DMS53 (cell line): Measurements from ENCODE around the gene CHID1.

Experiments
- DNase-seq: peaks from one replicate; lab custom pipeline; 2025; lab: John Stamatoyannopoulos, UW

CHID1 gene

DNA sequence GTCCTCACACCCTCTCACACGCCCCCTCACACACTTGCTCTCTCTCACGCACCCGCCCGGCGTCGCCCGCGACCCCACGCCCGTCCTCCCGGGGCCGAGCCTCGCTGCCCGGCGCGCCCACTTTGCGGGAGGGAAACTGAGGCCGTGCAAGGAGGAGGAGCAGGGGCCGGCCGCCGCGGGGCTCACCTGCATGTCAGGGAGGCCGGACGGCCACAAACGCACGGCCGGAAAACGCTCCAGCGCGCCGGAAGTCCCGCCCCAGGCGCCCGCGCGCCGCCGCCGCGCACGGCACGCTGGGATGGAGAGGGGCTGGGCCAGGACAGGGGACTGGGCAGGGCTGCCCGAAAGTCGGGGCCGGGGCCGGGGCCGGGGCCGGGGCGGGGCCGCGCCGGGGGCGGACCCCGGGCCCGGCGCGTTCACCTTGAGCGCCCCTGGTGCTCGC, at the start of gene CHID1:
CHID1 (minus strand) TSS at position 222 of the 442 bp plus-strand sequence. CDS start 5,994 bp downstream, outside the sequence.
- DNase-seq, result peak; percentile 96

- DNase-seq, result no peak
These were observed 49.0 kb upstream of the CHID1 start for GRCh38 chr11:959608-960007.

GRCh38 chr11:959027-959426, 48.4 kb upstream of the CHID1 start:
- no peak for DNase-seq

- no peak for DNase-seq
These were observed 47.5 kb upstream of the CHID1 start for GRCh38 chr11:958101-958500.

DNA sequence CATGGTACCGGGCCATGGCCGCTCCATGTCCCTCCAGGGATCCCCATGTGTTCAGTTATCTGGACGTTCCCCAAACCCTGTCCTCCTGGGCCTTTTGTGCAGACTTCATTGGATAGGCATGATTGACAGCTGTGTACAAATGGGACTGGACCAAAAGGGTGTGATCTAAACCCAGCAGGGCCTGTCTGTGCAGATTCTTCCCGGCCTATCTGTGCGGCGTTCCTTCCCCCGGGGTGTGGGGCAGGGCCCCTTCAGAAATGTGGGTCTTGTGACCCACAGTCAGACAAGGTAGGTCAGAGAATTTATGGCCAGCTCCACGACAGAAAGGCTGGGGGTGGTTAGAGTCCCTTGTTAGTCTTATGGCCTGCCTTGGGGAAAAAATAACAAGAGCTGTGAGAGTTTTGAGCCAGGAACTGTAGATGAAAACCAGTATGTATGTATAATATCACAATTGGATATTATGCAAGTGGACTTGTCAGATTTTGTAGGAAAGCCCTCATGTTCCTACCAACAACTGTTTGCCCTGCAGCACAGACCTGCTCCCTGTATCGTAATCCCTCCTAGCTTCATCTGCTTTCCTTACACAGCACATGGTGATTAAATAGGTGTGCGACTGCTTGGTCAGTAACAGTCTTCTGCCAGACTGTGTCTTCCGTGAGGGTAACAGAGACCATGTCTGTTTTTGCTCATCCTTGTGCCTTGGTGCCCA, 46.8 kb upstream of the CHID1 start:
- DNase-seq, result no peak

- DNase-seq, result no peak
These were observed 44.8 kb upstream of the CHID1 start for GRCh38 chr11:955154-956063.

DNA sequence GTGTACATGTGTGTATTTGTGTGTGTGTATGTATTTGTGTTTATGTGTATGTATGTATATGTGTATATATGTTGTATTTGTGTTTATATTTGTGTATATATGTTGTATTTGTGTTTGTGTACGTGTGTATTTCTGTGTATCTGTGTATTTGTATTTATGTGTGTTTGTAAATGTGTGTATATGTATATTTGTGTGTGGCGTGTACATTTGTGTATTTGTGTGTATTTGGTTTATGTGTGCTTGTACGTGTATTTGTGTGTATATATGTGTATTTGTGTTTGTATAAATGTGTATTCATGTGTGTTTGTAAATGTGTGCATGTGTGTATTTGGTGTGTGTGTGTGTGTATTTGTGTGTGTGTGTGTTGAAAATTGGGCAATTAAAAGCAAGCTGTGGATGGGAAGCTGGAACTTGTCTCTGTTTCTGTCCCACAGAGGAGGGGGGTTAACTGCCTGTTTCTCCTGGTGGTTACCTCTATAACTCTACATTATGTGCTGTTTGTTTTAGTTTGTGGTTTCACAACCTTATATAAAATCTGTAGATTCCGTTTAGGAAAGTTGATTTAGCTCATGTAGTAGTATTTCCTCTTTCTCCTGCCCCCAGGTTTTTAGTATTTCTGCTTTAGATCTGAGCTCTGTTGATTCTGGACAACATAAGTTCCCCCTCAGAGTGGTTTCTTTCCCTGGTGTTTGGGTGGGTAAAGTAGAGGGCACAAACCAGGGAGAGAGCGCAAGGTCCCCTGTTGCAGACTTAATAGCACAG, 44.0 kb upstream of the CHID1 start:
- no peak for DNase-seq

DNA sequence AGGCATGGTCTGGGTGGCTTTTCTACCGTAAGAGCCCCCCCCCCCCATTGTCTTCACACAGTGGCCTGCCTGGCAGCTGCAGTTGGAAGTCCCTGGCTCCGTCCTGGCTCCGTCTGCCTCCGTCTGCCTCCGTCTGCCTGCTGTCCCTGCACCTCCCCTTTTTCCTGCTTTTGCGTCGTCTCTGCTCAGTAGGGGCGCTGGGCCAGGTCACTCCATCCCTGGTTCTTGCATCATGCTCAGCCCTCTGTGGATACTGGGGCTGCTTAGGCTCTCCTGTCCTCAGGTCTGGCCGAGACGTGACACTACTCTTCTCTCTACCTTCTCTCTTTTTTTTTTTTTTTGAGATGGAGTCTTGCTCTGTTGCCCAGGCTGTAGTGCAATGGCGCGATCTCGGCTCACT, 42.9 kb upstream of the CHID1 start:
- DNase-seq, result no peak

DNA sequence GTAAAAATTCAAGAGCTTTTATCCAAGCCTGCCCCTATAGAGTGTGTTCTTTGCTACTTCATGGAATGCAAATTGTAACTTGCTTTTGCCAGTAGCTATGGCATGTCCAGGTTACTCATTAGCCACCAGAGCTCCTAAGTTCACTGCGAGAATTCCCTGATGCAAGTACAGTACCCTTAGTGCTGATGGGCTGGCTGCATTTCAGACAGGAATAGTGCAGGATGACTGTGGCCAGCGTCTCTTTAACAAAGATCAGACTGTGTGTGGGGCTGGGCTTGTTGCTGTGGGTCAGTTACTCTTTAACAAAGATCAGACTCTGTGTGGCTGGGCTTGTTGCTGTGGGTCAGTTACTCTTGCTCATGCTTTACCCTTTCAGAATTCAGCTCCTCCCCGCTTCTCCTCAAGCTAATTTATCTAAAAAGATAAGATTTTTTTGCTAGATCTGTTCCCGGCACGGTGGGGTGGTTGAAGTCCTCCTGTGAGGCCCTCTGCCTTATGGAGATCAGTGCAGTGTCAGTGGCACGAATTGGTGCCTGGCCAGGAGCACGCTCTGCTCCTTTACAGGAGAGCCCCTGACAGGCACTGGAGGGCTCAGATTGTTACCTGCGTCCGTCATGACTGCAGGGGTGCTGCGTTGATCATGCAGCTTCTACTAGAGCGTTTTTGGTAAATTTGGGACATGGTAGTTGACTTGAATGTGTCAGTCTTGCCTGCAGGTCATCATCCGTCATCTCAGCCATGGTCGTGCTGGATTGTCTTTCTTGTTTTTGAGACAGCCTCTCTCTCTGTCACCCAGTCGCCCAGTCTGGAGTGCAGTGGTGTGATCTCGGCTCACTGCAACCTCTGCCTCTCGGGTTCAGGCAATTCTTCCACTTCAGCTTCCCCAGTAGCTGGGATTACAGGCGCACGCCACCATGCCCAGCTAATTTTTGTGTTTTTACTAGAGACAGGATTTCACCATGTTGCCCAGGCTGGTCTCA, 42.1 kb upstream of the CHID1 start:
- DNase-seq, result peak; percentile 85

- no peak for DNase-seq
These were observed 40.9 kb upstream of the CHID1 start for GRCh38 chr11:951507-951906.

- DNase-seq, result no peak
These were observed 37.1 kb upstream of the CHID1 start for GRCh38 chr11:947744-948143.

DNA sequence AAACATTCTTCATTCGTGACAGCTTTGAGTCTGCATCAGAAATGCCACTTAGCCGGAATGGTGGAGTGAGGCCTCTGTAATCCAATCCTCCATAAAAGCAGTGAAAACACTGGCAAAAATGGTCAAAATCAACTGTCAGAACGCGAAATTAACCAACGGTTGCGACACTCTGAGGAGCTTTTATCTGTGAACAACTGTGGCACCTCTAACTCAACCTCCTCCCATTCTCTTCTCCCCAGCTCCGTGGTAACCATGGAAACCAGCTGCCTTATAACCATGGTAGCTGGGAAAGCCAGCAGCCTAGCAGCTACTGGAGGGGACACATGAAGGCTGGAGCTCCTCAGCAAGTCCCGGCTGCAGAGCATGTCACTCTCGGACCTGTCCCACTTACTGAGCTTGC, 35.4 kb upstream of the CHID1 start:
- peak; percentile 34 for DNase-seq

GRCh38 chr11:944711-945470, 34.3 kb upstream of the CHID1 start:
- DNase-seq, result no peak

DNA sequence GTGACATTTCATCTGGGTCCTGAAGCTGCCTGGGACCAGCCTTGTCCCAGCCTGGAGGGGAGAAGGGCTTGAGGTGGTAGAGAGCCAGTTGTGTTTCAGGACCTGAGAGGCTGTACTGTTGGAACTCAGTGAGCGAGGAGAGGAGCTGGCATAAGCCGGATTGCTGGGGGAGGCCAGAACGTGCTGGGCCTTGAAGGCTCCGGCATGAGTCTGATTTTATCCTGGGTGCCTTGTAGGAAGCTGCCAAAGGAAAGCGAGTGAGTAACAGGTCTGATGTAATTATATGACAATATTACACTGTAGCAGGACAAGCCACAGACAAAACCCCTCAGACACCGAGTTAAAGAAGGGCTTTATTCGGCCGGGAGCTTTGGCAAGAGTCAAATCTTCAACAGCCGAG, 32.2 kb upstream of the CHID1 start:
- DNase-seq, result no peak

DNA sequence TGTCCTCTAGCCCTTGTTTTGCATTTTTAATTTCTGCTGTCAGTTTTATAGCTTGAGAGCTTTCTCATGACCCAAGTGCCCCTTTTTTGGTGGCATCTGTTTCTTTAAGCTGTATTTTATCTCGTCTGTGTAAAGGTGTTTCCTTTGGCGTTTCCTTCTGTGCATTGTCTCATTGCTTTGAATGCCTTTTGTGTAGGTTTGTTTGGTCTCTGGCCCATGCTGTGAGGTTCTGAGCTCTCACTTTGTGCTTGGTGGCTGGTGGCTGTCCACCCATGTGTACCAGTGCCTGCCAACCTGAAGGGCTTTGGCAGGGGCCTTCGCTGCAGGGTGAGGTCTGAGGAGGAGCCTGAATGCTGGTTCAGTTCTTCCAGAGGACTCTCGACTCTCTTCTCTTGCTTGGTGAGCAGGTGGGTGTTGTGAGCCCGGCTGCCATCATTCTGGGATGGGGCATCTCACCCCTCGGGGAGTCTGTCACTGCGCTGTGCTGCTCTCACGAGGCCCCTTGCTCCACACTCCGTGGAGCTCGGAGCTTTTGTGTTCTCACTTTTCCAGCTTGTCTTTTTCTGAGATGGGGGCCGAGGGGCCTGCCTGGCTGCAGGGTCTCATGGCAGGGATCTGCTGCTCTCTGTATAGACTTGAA, 30.0 kb upstream of the CHID1 start:
- DNase-seq, result no peak

DNA sequence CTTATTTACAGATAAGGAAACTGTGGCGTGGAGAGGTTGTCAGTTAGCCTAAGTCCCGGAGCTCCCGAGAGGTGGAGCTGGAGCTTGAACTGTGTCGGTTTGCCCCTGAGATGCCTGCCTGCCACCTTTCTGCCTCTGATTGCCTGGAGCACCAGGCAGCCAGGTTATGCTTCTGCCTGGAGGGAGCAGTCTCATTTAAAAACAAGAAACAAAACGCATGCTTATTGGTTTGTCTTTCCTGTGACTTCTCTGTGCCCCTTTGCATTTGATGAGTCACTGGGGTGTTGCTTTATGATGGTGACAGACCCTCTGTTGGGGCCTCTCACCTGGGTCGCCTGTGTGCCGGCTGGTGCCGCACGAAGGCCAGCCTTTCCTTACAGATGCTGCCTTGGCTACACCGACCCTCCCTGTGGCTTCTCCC, 27.2 kb upstream of the CHID1 start:
- no peak for DNase-seq

- DNase-seq, result peak; percentile 54
These were observed 25.6 kb upstream of the CHID1 start for GRCh38 chr11:936199-936598.

- DNase-seq, result no peak
These were observed 23.9 kb upstream of the CHID1 start for GRCh38 chr11:934527-934926.

GRCh38 chr11:933936-934335, 23.3 kb upstream of the CHID1 start:
- no peak for DNase-seq
